OCI-LY1 (cell line): ENCODE measurements around the gene ARHGEF12.

ENCODE experiments used
- H2AFZ ChIP-seq: fragments of 200-600 bp; sonication (generic), shearing (Covaris generic); 2 replicates; pipeline ENCODE4 v1.6.0; 2014; ENCODE audit warnings: antibody characterized with exemption, mild to moderate bottlenecking, low read length
- H3F3A ChIP-seq: fragments of 200-600 bp; sonication (generic), shearing (Covaris generic); 2 replicates; pipeline ENCODE4 v1.6.0; 2014; ENCODE audit warnings: mild to moderate bottlenecking, antibody characterized with exemption, low read length, moderate library complexity; ENCODE audit not compliant: insufficient read depth
- H3K27ac ChIP-seq: fragments of 200-600 bp; sonication (generic); 2 replicates; pipeline ENCODE4 v1.5.1; 2014; ENCODE audit warnings: low read length, mixed run types, mild to moderate bottlenecking, low read depth; ENCODE audit not compliant: poor library complexity, severe bottlenecking
- H3K27me3 ChIP-seq: fragments of 200-600 bp; sonication (generic); 2 replicates; pipeline ENCODE4 v1.6.0; 2014; ENCODE audit warnings: antibody characterized with exemption, mild to moderate bottlenecking, low read length, moderate library complexity; ENCODE audit not compliant: insufficient read depth
- H3K36me3 ChIP-seq: fragments of 200-600 bp; sonication (generic); 2 replicates; pipeline ENCODE4 v1.6.1; 2014; ENCODE audit warnings: mild to moderate bottlenecking, antibody characterized with exemption, low read length, moderate library complexity, mixed read lengths; ENCODE audit not compliant: insufficient read depth
- H3K4me1 ChIP-seq: fragments of 200-600 bp; sonication (generic); 2 replicates; pipeline ENCODE4 v1.5.1; 2014; ENCODE audit warnings: mild to moderate bottlenecking, low read length, moderate library complexity; ENCODE audit not compliant: insufficient read depth, severe bottlenecking
- H3K4me2 ChIP-seq: fragments of 200-600 bp; sonication (generic), shearing (Covaris generic); 2 replicates; pipeline ENCODE4 v1.6.1; 2014; ENCODE audit warnings: low read length
- H3K4me3 ChIP-seq: fragments of 200-600 bp; sonication (generic); 2 replicates; pipeline ENCODE4 v1.5.1; 2014; ENCODE audit warnings: low read length, low read depth, mild to moderate bottlenecking, mixed read lengths; ENCODE audit not compliant: poor library complexity, severe bottlenecking
- H3K79me2 ChIP-seq: fragments of 200-600 bp; shearing (Covaris generic); 2 replicates; pipeline ENCODE4 v1.6.1; 2016; ENCODE audit warnings: mixed run types, low read length, mixed read lengths; ENCODE audit not compliant: insufficient read depth
- H3K9ac ChIP-seq: fragments of 200-600 bp; sonication (generic), shearing (Covaris generic); 2 replicates; pipeline ENCODE4 v1.6.1; 2014; ENCODE audit warnings: mild to moderate bottlenecking, low read length, mixed read lengths
- H3K9me2 ChIP-seq: fragments of 200-600 bp; sonication (generic), shearing (Covaris generic); 2 replicates; pipeline ENCODE4 v1.6.1; 2014; ENCODE audit warnings: low read depth, mild to moderate bottlenecking, low read length, mixed read lengths
- H3K9me3 ChIP-seq: fragments of 200-600 bp; shearing (Covaris generic); 2 replicates; pipeline ENCODE4 v1.6.1; 2014; ENCODE audit warnings: low read length, mixed read lengths
- H4K20me1 ChIP-seq: fragments of 200-600 bp; sonication (generic), shearing (Covaris generic); 2 replicates; pipeline ENCODE4 v1.6.0; 2016; ENCODE audit warnings: mild to moderate bottlenecking, low read length; ENCODE audit not compliant: insufficient read depth
- CTCF ChIP-seq: fragments of 200-600 bp; sonication (generic), shearing (Covaris generic); IDR thresholded peaks from 2 replicates; pipeline ENCODE4 v1.5.1; 2017; ENCODE audit warnings: mild to moderate bottlenecking, antibody characterized with exemption, low read length, moderate library complexity, mixed read lengths
- EZH2 ChIP-seq: fragments of 200-600 bp; sonication (generic), shearing (Covaris generic); IDR thresholded peaks from 2 replicates; pipeline ENCODE4 v1.8.0; 2017; ENCODE audit warnings: borderline replicate concordance, mixed run types, mild to moderate bottlenecking, antibody characterized with exemption, low read length, moderate library complexity, mixed read lengths

Gene ARHGEF12

GRCh38 chr11:120492486-120492885, 156.3 kb downstream of the ARHGEF12 start:
- Histone ChIP-seq H3K36me3 (no peaks in the 10 kb centered on the region), H3K9ac (no peak overlapping the region), H3K79me2 (no peaks in the 10 kb centered on the region), H3F3A (no peaks in the 10 kb centered on the region), H3K9me2 (no peaks in the 10 kb centered on the region), H3K27ac (no peak overlapping the region), H3K9me3 (no peaks in the 10 kb centered on the region), H3K4me3 (no peak overlapping the region), H3K27me3 (no peaks in the 10 kb centered on the region), H3K4me2 (no peak overlapping the region), H4K20me1 (no peaks in the 10 kb centered on the region), H2AFZ (no peak overlapping the region), H3K4me1 (no peaks in the 10 kb centered on the region)
- no peak for TF ChIP-seq CTCF
- TF ChIP-seq EZH2, result no peak

DNA sequence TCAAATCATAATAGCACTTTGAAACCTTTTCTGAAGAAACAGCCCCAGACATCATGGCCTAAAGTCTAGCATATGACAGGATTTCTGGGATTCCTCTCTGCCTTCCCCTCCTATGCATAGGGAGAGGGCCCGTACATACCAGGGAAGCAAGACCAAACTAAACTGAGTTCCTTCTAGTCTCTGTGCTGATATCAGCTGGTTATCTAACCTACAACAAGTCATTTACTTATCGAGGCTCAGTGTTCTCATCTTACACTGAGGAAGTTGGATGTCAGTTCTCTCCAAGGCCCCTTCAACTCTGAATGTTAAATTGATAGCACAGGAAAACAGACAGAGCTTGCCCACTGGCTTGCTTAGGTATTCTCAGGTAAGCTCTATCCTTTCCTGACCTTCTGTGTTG, 158.4 kb downstream of the ARHGEF12 start:
- Histone ChIP-seq H3K4me1 (no peaks in the 10 kb centered on the region), H3K4me2 (no peak overlapping the region), H4K20me1 (no peaks in the 10 kb centered on the region), H3F3A (no peaks in the 10 kb centered on the region), H3K4me3 (no peak overlapping the region), H2AFZ (no peak overlapping the region), H3K9ac (no peak overlapping the region), H3K27me3 (no peaks in the 10 kb centered on the region), H3K9me2 (no peaks in the 10 kb centered on the region), H3K9me3 (no peaks in the 10 kb centered on the region), H3K36me3 (no peaks in the 10 kb centered on the region), H3K27ac (no peak overlapping the region), H3K79me2 (no peaks in the 10 kb centered on the region)
- no peak for TF ChIP-seq EZH2

- H2AFZ ChIP-seq, result no peak overlapping the region
- no peaks in the 10 kb centered on the region for H3F3A ChIP-seq
- no peaks in the 10 kb centered on the region for H3K9me2 ChIP-seq
- no peaks in the 10 kb centered on the region for H4K20me1 ChIP-seq
- no peak for TF ChIP-seq CTCF
- TF ChIP-seq EZH2, result no peak
- no peak overlapping the region for H3K4me3 ChIP-seq
- H3K27ac ChIP-seq, result no peak overlapping the region
- no peak overlapping the region for H3K9ac ChIP-seq
- no peak overlapping the region for H3K4me2 ChIP-seq
- H3K36me3 ChIP-seq, result no peaks in the 10 kb centered on the region
- no peaks in the 10 kb centered on the region for H3K9me3 ChIP-seq
- H3K79me2 ChIP-seq, result no peaks in the 10 kb centered on the region
- no peaks in the 10 kb centered on the region for H3K27me3 ChIP-seq
- H3K4me1 ChIP-seq, result no peaks in the 10 kb centered on the region
Measured at GRCh38 chr11:120499088-120499487, 162.9 kb downstream of the ARHGEF12 start.

DNA sequence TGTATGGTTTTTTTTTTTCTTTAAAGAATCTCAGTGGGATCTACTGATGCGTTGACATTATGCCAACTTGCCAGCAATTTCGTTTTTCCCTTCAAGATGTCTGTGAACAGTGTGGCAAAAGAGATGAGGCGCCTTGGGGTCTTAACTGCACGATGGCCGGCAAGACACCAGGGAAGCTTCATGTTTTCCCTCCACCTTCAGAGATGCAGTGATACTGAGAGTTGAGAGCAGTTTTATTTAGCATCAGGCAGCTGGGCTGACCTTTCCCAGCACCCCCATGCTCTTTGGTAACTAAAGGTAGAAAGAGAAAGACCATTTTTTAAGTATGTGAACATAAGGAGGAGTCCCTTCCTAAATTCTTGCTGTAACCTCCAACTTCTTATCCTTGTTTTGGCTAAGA, 163.6 kb downstream of the ARHGEF12 start:
- no peak overlapping the region for H3K9ac ChIP-seq
- no peaks in the 10 kb centered on the region for H3K27me3 ChIP-seq
- TF ChIP-seq CTCF (no peak), EZH2 (no peak)
- H3K27ac ChIP-seq, result no peak overlapping the region
- no peak overlapping the region for H3K4me3 ChIP-seq
- H4K20me1 ChIP-seq, result no peaks in the 10 kb centered on the region
- no peaks in the 10 kb centered on the region for H3K9me3 ChIP-seq
- H3K9me2 ChIP-seq, result no peaks in the 10 kb centered on the region
- no peak overlapping the region for H2AFZ ChIP-seq
- no peaks in the 10 kb centered on the region for H3K4me1 ChIP-seq
- H3K4me2 ChIP-seq, result no peak overlapping the region
- no peaks in the 10 kb centered on the region for H3K36me3 ChIP-seq
- H3F3A ChIP-seq, result no peaks in the 10 kb centered on the region
- no peaks in the 10 kb centered on the region for H3K79me2 ChIP-seq
